Fibroblast of skin of back (primary cell): ENCODE results near the gene CSTF1.

Experiments used
- DNase-seq: peaks from one replicate; pipeline ENCODE4 v3.0.0-alpha.2; 2013

Gene CSTF1

DNA sequence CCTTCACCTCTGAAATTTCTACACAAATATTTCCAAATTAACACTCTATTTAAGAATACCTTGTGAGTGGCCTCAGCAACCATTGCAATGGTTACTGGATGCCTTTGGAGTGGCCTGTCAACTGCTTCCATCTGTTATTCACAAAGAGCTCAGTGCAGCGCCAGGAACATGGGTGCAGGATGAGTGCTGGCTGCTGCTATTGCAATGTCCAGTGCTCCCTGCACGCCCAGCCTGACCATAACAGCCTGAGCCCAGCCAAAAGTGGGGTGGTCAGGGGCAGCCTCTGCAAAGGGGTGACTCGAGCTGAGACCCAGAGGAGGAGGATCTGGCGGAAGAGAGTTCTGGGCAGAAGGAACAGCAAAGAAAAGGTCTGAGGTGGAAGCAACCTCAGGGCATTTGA lies 38.0 kb downstream of the CSTF1 start:
- DNase-seq = no peak

DNA sequence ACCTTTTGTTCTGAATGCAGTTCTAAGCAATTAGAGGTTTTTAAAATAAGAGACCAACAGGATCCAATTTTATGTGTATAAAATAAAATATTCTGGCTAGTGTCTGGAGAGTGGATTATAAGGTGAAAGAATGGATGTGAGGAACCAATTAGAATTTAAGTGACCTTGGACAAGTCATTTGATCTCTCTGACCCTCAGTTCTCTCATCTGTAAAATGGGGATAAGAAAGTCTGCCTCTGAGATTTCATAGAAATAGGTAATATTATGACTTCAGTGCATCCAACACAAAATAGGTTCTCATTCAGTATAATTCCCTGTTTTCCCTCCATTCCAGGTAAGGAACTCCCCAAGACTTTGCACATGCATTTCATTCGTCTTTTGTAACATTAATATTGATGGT lies 38.5 kb downstream of the CSTF1 start:
- DNase-seq = no peak

DNA sequence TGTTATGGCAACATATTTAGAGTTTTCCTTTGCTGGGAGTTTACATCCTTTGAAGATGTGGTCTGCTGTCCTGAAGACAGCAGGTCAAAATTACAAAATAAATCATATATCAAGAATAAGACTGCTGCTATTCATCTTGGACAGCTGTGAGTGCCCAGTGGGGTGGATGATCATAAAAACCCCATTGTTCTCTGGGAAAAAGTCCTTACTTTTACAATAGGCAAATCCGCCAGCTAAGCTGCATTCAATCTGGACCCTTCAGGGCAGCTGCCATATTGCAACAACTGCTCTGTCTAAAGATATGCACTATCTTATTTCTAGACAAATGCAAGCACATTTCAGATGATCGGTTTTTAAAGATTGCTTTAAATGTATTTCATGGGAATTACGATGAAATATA lies 39.0 kb downstream of the CSTF1 start:
- no peak for DNase-seq

DNA sequence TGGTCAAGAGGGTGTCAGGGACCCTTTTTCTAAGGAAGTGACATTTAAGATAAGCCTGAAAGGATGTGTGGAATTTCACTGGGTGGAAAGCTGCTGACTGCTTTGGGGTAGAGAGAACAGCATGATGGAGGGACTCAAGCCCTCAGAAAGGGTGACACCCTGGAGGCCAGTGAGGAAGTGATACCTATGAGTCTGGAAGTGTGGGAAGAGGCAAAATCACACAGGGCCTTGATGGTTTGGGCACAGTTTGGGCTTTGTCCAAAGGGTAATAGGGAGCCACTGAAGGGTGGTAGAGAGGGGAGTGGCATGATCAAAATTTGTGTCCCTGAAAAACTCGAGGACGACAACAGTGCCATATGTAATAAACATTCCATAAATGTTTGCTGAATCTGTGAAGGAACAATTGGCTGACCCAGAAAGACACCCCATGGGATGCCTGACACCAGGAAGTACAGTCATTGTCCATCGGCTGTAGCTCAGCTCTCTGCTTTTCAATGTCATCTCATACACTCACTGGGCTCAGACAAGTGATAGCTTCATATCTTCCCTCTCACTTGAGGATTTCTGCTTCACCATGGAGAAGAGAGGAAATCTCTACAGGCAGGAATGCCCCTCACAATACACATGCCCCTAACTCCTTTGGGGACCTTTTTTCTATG lies 40.9 kb downstream of the CSTF1 start:
- DNase-seq = peak; percentile 56

DNA sequence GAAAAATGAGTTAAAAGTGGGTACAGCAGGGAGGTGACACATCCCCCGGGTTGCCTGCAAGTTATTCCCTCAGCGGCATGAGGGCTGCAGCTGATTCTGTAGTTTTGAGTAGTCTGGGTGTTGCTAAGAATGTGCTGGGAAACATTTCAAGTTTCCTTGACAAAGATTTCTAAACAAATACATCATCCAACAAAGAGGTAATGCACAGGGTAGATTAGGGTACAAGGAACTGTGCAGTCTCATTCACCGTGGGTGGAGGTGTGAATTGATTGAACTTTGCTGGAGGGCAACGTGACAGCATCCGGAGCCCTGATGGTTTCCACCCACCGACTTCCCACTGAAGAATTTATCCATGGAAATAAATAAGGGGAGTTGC lies 41.4 kb downstream of the CSTF1 start:
- peak; percentile 46 for DNase-seq

DNA sequence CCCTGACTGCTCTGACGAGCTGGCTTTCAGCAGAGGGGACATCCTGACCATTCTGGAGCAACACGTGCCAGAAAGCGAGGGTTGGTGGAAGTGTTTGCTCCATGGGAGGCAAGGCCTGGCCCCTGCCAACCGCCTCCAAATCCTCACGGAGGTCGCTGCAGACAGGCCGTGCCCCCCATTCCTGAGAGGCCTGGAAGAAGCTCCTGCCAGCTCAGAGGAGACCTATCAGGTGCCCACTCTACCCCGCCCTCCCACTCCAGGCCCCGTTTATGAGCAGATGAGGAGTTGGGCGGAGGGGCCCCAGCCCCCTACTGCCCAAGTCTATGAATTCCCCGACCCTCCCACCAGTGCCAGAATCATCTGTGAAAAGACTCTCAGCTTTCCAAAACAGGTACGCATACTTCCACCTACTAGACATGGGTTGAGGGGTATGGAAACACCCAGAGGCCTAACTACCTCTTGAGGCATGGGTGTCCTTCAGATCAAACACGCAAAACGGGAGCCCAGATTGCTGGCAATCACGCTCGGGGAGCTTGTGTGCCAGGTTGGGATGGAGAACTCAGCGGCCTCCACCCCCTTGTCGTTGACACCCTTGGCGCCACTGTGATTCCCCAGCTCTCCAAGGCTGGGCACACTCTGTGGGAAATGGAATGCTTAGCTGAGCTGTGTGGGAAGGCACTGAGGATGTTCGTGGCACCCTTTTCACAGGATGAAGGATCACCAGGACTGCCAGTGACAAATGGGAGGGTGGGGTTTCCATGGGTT lies 44.9 kb downstream of the CSTF1 start:
- DNase-seq = no peak

DNA sequence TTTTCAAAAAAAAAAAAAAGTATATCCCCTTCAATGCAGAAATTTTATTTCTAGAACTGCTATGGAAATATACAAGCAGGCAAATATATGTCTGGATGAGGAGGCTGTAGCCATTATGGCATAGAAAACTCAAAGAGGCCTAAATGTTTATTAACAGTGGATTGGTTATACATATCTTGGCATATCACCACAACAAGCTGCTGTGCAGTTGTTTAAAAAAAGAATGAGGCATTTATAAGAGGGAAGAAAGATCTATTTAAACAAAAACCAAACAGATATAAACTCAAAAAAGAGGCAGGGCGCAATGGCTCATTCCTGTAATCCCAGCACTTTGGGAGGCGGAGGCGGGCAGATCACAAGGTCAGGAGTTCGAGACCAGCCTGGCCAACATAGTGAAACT lies 45.8 kb downstream of the CSTF1 start:
- no peak for DNase-seq

DNA sequence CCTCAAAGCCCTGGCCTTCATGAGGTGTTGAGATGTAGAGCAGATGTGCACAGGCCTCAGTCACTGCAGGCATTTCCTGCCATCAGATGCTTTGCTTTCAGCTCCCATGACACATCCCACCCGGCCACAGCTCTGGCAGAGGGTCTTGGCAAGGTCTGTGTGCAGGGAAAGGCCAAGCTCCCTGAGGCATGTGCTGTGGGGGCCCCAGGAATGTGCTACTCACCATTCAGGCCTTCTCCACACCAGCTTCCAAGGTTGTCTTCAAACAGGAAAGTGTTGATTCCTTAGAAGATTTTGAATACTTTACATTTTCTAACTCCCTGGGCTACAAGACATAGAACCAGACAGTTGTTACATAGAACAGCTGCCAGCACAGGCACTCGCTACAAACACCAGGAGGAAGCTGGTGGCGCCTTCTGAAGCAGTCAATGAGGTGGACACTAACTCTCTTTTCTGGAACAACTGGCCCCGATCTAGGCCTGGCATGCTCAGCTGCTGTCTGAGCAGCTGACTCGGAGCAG lies 47.4 kb downstream of the CSTF1 start:
- DNase-seq = peak; percentile 99

DNA sequence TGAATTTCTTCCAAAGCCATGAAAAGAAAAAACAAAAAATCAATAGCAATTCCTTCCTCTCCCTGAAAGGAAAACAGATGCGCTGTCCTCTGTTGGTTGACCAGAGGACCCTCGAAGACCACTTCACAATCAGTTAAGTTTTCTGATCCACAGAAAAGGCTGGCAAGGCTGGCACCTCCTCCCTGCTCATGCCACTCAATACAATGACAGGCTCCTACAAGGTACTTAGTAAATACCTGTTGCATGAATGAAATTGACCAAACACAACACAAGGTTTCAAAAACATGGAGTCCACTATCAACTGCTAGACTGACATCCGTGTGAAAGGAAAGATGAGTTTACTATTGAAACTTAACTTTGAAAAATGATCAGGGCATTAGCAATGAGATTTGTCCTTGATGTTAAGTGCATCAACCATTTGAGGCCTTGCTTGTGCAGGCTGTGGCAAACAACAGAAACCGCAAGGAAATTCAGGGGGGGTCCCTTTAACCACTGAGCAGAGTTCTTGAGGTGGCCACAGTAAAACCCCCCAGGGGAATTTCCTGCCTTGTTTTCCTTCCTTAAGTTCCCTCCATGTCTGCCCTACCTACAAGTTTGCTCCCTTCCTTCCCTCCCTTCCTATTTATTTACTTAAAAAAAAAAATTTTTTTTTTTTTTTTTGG lies 48.0 kb downstream of the CSTF1 start:
- peak; percentile 32 for DNase-seq

DNA sequence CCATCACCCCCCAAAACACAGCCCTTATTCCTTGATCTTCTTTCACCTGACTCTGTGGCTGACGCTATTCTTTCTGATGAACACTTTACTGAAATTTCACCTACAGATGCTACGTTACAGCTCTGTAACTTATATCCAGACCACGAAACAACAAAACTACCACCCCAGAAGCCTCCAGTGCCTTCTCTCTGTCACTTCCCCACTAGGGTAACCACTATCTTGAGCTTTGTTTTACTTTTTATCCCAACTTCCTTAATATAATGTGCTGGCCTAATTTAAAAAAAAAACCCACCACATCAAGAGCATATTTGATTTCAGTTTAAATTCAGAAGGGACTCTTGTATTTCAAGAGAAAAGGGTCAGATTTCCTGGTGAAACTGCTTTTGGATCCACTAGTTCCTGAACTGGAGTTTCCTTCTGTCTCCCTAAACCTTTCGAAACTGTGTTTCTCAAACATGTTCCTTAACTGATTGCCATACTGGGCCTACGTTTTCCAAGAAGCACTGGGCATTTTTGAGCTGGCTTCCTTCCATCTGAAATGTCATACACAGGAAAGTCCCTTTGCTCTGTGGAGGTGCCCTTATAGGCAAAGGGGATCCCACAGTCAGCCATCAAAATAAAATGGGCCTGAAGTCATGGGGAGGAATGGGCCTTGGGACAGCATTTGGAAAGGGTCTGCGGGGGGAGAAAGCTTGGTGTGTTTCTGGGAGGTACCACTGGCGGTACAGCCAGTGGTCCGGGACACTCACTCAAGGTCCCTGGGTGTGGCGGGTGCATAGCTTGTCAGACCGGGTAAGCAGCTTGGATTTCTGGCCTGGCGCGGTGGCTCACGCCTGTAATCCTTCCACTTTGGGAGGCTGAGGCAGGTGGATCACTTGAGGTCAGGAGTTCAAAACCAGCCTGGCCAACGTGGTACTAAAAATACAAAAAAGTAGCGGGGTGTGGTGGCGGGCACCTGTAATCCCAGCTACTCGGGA lies 50.2 kb downstream of the CSTF1 start:
- no peak for DNase-seq

DNA sequence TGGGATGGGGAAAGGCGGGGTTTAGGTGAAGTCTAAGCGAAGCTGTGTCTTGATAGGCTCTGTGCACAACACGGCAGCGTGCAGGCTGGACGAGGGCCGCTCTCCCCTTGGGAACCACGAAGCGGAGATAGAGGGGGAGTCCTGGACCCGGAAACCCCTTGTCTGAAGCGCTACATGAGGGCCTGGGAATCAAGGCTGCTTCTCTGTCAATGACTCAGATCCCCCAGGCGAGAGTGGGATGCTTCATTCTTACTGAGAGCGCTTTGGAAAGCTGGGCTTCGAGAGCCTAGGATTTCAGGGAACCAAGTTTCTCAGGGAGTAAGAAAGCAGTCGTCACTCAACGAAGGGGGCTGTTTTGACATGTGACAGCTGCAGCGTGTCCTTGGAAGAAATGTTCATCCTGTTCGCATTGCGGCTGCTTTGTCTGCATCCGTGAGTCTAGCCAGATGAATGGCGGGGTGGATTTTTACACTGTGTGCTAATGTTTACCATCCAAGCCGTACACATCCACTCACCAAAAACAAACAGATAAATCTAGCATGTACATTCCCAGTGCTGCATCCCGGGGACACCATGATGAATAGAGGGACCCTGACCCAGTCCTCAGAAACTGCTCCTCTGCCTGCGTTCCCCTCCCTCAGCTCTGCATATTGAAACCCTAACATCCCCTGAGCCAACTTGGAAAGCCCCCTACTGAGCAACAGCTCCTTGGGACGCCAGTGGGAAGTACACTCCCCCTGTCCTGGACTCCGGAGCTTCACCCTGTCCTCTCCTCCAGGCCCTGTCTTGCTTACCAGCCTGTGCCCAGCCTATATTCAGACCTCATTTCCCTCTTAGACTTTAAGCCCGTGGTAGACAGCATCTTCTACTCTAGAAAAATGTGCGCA lies 51.5 kb downstream of the CSTF1 start:
- peak; percentile 9 for DNase-seq

DNA sequence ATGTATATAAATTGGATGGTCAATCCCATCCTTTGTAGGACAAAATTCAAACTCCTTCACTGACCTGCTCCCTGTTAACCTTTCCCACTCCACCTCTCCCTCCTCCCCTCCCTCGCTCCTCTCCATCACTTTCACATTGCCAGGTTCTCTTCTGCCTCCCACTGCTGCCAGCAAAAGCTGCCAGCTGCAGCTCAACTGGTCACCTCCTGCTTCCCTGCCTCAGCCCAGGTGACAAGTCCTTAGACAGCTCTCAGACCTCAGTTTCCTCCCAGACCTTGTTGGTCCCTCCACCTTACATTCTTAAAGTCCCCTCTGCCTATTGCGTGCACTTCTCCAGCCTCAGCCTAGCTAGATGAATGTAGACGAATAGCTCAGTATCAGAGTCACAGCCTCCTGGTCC lies 52.7 kb downstream of the CSTF1 start:
- no peak for DNase-seq

DNA sequence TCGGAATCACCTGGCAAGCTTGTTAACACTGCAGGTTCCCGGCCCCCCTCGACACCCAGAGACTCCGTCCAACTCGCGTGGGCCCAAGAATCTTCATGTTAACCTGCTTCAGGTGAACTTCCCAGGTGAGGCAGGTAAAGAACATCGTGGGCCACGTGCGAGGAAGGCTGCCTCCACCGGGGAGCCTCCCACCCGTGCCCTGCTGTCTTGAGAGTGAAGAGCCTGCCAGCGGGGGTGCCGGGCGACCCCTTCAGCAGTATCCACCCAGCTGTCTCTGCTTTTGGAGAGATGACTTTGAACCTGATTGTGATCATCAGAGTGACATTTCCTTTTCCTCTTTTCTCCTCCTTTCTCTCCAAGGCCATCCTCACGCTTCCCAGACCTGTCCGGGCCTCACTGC lies 53.1 kb downstream of the CSTF1 start:
- no peak for DNase-seq

DNA sequence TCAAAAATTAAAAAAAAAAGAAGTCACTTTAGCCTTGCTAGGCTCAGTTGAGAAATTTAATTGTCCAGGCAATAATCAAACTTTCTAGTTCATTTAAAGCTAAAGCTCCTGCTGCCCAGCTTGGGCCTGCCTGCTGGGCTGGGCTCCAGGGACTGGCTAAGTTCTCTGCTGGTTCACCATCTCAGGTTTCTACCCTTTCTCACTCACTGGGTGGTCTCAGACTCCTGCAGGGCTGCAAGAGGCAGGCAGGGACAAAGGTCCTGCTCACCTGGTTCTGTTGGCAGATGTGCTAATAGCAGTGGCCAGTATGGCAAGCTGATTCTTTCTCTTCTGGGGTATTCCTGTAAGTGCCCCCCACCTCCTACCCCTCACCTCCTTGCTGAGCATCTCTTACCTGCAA lies 54.8 kb downstream of the CSTF1 start:
- no peak for DNase-seq

DNA sequence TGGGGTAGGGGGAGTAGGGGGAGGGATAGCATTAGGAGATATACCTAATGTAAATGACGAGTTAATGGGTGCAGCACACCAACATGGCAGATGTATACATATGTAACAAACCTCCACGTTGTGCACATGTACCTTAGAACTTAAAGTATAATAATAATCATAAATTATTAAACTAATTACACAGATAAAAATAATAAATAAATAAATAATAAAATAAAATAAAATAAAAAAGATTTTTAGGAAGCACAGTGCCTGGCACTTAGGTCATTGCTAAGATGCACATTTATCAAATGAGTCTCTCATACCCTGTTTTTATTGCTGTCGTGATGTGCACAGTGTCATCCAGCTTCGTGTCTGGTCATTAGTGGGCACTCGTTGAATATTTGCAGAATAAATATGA lies 57.0 kb downstream of the CSTF1 start:
- no peak for DNase-seq

DNA sequence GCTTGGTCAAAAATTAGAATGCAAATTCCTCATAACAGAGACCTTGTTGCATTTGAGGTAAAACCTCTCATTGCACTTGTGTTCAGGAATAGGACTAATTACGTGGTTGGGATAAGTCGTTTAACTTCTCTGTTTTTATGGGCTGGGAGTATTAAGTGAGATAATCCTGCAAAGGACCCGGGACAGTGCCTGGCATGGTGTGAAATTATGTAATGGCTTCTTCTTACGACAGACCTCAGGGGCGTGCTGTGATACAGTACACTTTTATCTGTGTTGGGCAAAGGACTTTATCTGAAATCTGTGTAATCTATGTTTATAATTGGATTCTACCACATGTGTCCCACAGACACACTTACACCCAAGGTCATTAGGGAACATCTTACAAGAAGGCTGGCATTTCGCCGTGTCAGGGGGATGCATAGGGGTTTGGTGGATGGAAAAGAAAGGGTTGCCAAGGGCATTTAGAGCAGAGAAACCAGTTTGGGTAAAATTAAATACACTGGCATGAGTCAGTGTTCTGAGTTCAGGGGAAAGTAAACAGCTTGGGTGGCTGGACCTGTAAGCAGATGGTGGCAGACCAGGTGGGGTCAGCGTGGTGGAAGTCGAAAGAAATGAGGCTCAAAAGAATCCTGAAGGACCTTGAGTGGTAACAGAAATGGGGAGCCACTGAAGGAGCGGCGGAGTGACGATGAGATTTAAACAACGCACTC lies 58.8 kb downstream of the CSTF1 start:
- DNase-seq = no peak

DNA sequence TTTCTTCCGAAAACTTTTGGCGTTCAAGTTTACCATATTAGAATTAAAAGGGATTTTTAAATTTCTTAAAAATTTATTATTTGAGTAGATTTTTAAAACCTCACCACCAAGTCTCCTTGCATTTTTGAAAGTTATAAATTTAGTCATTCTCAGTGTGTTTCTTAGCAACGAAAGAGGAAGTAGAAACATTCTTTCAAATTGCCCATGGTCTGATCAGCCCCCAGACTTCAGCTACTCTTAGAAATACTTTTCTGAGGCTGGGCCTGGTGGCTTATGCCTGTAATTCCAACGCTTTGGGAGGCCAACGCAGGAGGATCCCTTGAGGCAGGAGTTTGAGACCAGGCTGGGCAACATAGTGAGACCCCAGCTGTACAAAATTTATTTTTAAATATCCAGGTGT lies 60.9 kb downstream of the CSTF1 start:
- DNase-seq = no peak

DNA sequence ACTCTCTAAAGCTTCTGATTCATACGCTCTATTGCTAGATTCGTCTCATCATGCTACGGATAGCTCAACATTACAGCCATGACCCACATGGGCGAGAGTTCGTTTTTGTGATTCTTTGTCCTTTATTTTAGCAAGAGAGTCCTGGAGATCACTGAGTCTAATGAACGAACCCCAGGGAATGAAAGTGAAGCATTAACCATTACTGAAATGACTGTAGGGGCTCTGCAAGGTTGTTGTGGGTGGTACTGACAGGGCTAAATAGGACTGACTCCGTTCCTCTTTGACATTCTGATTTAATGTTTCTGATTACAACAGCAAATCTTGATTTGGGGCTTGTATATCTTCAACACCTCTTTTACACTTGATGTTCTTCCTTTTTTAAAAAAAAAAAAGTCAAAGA lies 62.3 kb downstream of the CSTF1 start:
- DNase-seq = no peak
